Lower leg skin (tissue), 3 donors: ENCODE data around the gene LDLRAD2.

Source experiments
- CTCF ChIP-seq, 3 donors: fragments of 450-650 bp; IDR thresholded peaks; one replicate each; pipeline ENCODE4 v1.5.1; 2016; ENCODE audit warnings: antibody characterized with exemption in 3 of 3, mild to moderate bottlenecking in 3 of 3, moderate library complexity in 2 of 3
- POLR2A ChIP-seq, 2 donors: fragments of 450-650 bp; IDR thresholded peaks; one replicate each; pipeline ENCODE4 v1.6.1; 2016 to 2017; ENCODE audit warnings: antibody characterized with exemption in 2 of 2, mild to moderate bottlenecking in 1 of 2, moderate library complexity in 1 of 2

- TF ChIP-seq POLR2A (IDR thresholded peaks at IDR 0.05) (no peak), CTCF (IDR thresholded peaks at IDR 0.05) (no peak)
Observed at GRCh38 chr1:21845646-21846641, 33.9 kb downstream of the LDLRAD2 start.
